ENCODE results near the gene SF3B5. TPM values are rescaled to one million over a fixed set of nuclear protein-coding genes. Genes with fewer than 3 reads are reported as not detected.
"Not testable (repeated sequence)": the region's sequence is repeated elsewhere in the genome, so short reads cannot be mapped to it uniquely, and the experiment has no call there.

The SF3B5 gene
- total and polyA plus RNA-seq, 12 donors = 109 to 323 (median 174) TPM

GRCh38 chr6:144083172-144083571, 12.2 kb downstream of the SF3B5 start:
- no peak for DNase-seq
- no peaks in the 10 kb centered on the region for H3K9me3 ChIP-seq (replicated peaks in 1 of 3)
- 81 to 89% (median 87%) methylated on average over 1 of the region's 1 CpG for WGBS, 4 donors
- intact Hi-C loops (cut with DNase I) = no loop called here
- no peaks in the 10 kb centered on the region for H3K4me1 ChIP-seq (replicated peaks in 1 of 2)
- H3K27me3 ChIP-seq = no peaks in the 10 kb centered on the region
- H3K36me3 ChIP-seq (replicated peaks in 1 of 2) = no peaks in the 10 kb centered on the region
- no peak overlapping the region for H3K27ac ChIP-seq
- no peak overlapping the region for H3K4me3 ChIP-seq
- TF ChIP-seq CTCF (IDR thresholded peaks at IDR 0.05) = no peak
- TF ChIP-seq POLR2A (IDR thresholded peaks at IDR 0.05) = no peak

- DNase-seq; intact Hi-C loops (cut with DNase I): not testable (repeated sequence)
- WGBS, 4 donors = 78 to 98% (median 90%) methylated on average over 3 of the region's 3 CpGs
Measured at GRCh38 chr6:144082412-144082811, 13.0 kb downstream of the SF3B5 start.

GRCh38 chr6:144077871-144078270, 17.5 kb downstream of the SF3B5 start:
- Histone ChIP-seq H3K4me1 (replicated peaks in 1 of 2) (no peaks in the 10 kb centered on the region), H3K9me3 (replicated peaks in 1 of 3) (no peaks in the 10 kb centered on the region), H3K27me3 (no peaks in the 10 kb centered on the region), H3K27ac (no peak overlapping the region), H3K36me3 (replicated peaks in 1 of 2) (no peaks in the 10 kb centered on the region), H3K4me3 (no peak overlapping the region)
- no peak for DNase-seq
- TF ChIP-seq CTCF (IDR thresholded peaks at IDR 0.05) (no peak), POLR2A (IDR thresholded peaks at IDR 0.05) (no peak)
- intact Hi-C loops (cut with DNase I) = no loop called here
- WGBS, 4 donors = 61 to 80% (median 69%) methylated on average over 2 of the region's 2 CpGs

More at GRCh38 chr6:144082412-144082811, 13.0 kb downstream of the SF3B5 start:
- H3K9me3 ChIP-seq (replicated peaks in 1 of 3); H3K36me3 ChIP-seq (replicated peaks in 1 of 2); H3K27ac ChIP-seq; H3K4me3 ChIP-seq; H3K27me3 ChIP-seq; H3K4me1 ChIP-seq (replicated peaks in 1 of 2): not testable (repeated sequence)

- DNase-seq = no peak
- Histone ChIP-seq H3K36me3 (replicated peaks in 1 of 2) (no peaks in the 10 kb centered on the region), H3K27ac (no peak overlapping the region), H3K27me3 (no peaks in the 10 kb centered on the region), H3K9me3 (replicated peaks in 1 of 3) (no peaks in the 10 kb centered on the region), H3K4me1 (replicated peaks in 1 of 2) (no peaks in the 10 kb centered on the region), H3K4me3 (no peak overlapping the region)
- intact Hi-C loops (cut with DNase I) = no loop called here
- TF ChIP-seq CTCF (IDR thresholded peaks at IDR 0.05) = no peak
- TF ChIP-seq POLR2A (IDR thresholded peaks at IDR 0.05) = no peak
- 80 to 97% (median 91%) methylated on average over 1 of the region's 1 CpG for WGBS, 4 donors
Measured at GRCh38 chr6:144075875-144076274, 19.5 kb downstream of the SF3B5 start.

GRCh38 chr6:144075187-144075586, 20.2 kb downstream of the SF3B5 start:
- WGBS, 4 donors = 73 to 83% (median 82%) methylated on average over 2 to 3 of the region's 3 CpGs
- Histone ChIP-seq H3K4me3 (no peak overlapping the region), H3K4me1 (replicated peaks in 1 of 2) (no peaks in the 10 kb centered on the region), H3K27me3 (no peaks in the 10 kb centered on the region), H3K36me3 (replicated peaks in 1 of 2) (no peaks in the 10 kb centered on the region), H3K27ac (no peak overlapping the region), H3K9me3 (replicated peaks in 1 of 3) (no peaks in the 10 kb centered on the region)
- TF ChIP-seq POLR2A (IDR thresholded peaks at IDR 0.05) = no peak
- no peak for TF ChIP-seq CTCF (IDR thresholded peaks at IDR 0.05)
- DNase-seq = no peak
- intact Hi-C loops (cut with DNase I) = no loop called here
